Activated naive CD8-positive, alpha-beta T cell treated with anti-CD3 and anti-CD28 coated beads for 36 hours (primary cell): Measurements from ENCODE around the gene LCNL1. TPM values are rescaled to one million over a fixed set of nuclear protein-coding genes. Genes with fewer than 3 reads are reported as not detected.
A peak's percentile ranks its signal among the peaks of the same experiment; 100 is the strongest.

Experiments
- DNase-seq: peaks from one replicate; pipeline ENCODE4 v3.0.0; 2021
- H3K27ac Mint-ChIP-seq: one replicate; pipeline ENCODE4 v1.8.0; 2022; ENCODE audit warnings: mild to moderate bottlenecking, moderate library complexity, mixed read lengths
- H3K27me3 Mint-ChIP-seq: one replicate; pipeline ENCODE4 v1.8.0; 2022; ENCODE audit warnings: mild to moderate bottlenecking, mixed read lengths
- H3K36me3 Mint-ChIP-seq: one replicate; pipeline ENCODE4 v1.8.0; 2021; ENCODE audit warnings: mild to moderate bottlenecking, mixed read lengths
- H3K4me1 Mint-ChIP-seq: one replicate; pipeline ENCODE4 v1.8.0; 2021; ENCODE audit warnings: mixed read lengths
- H3K4me3 Mint-ChIP-seq: one replicate; pipeline ENCODE4 v1.8.0; 2022; ENCODE audit warnings: mild to moderate bottlenecking, moderate library complexity, mixed read lengths
- H3K9me3 Mint-ChIP-seq: one replicate; pipeline ENCODE4 v1.8.0; 2022; ENCODE audit warnings: mixed read lengths
- total RNA-seq, 2 experiments: library from RNA; stranded (reverse); gene quantifications; one replicate each; pipeline ENCODE4 v1.2.3, GENCODE V29; 2021

The LCNL1 gene
- total RNA-seq, 2 experiments from 2014 or later, result not detected

DNA sequence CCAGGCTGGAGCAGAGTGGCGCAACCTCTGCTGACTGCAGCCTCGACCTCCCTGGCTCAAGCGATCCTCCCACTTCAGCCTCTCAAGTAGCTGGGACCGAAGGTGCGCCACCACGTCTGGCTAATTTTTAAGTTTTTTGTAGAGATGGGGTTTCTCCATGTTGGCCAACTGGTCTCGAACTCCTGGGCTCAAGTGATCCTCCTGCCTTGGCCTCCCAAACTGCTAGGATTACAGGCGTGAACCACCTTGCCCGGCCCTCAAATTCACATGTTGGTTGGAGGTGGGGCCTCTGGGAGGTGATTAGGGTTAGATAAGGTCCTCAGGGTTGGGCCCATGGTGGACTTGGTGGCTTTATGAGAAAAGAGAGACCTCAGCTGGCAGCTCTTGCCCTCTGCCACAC lies 20.6 kb upstream of the LCNL1 start:
- H3K27me3 Mint-ChIP-seq, result no peaks in the 10 kb centered on the region
- H3K4me3 Mint-ChIP-seq, result no peak overlapping the region
- no peaks in the 10 kb centered on the region for H3K36me3 Mint-ChIP-seq
- no peak overlapping the region for H3K27ac Mint-ChIP-seq
- peaks cover 15% of the 10 kb centered on the region for H3K4me1 Mint-ChIP-seq
- no peak for DNase-seq
- no peaks in the 10 kb centered on the region for H3K9me3 Mint-ChIP-seq

DNA sequence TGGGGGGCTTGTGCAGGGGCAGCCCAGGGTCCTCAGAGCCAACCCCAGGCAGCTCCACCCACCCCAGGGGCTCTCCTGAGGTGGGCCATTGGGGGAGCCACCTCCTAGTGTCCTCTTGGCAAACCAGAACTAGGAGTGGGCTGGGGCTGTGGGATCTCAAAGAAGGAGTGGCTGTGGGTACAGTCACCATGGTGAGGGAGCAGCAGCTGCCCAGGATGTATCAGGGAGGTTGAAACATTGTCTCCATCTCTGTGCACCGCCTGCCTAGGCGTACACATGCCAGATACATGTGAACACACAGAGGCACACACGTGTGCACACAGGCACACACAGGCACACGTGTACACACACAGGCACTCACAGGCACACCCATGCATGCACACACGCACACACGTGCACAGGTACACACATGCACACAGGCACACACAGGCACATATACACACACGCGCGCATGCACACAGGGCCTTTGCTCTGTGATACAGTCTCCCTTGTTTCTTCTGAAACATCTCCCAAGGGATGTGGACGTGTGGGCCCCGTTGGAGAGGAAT lies 20.0 kb upstream of the LCNL1 start:
- no peak overlapping the region for H3K27ac Mint-ChIP-seq
- H3K27me3 Mint-ChIP-seq, result no peaks in the 10 kb centered on the region
- peaks cover 15% of the 10 kb centered on the region for H3K4me1 Mint-ChIP-seq
- DNase-seq, result no peak
- H3K9me3 Mint-ChIP-seq, result no peaks in the 10 kb centered on the region
- H3K36me3 Mint-ChIP-seq, result no peaks in the 10 kb centered on the region
- H3K4me3 Mint-ChIP-seq, result no peak overlapping the region

DNA sequence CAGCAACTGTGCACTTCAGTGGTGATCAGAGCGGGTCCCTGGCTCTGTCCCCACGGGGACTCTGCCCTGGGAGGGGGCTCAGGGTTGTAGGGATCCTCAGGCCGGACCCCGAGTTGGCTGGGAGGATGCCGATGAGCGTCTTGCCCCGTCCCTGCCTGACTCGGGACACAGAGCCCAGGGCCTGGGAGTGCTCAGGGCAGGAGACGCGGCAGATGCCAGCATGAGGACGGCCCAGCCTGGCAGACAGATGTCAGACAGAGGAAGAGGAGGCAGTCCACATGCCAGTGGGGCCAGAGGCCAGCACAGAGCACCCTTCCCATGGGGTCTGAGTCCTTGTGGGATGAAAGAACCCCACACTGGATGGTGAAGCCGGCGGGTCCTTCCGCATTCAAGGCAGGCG lies 19.5 kb upstream of the LCNL1 start:
- Mint-ChIP-seq H3K4me3 (no peak overlapping the region), H3K4me1 (peaks cover 15% of the 10 kb centered on the region)

DNA sequence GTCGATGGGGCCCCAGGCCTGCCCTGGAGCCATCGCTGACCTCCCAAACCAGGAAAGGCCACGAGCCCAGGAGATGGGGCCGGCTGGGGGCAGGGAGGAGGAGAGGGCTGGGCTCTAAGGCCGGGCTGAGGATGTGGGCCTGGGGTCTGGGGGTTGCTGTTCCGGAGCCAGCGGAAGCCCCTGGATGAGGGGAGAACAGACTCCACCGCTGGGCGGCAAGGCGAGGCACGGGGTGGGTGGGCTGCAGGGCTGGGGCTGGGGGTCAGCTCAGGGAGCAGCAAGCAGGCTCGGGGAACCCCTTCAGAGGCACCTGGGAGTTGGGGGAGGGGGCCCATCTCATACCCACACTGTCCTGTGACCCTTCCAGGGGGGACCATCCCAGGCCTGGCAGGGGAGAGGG lies 19.0 kb upstream of the LCNL1 start:
- H3K36me3 Mint-ChIP-seq, result no peaks in the 10 kb centered on the region
- no peaks in the 10 kb centered on the region for H3K9me3 Mint-ChIP-seq
- no peak overlapping the region for H3K4me3 Mint-ChIP-seq
- no peaks in the 10 kb centered on the region for H3K27me3 Mint-ChIP-seq
- peaks cover 15% of the 10 kb centered on the region for H3K4me1 Mint-ChIP-seq
- DNase-seq, result no peak
- H3K27ac Mint-ChIP-seq, result no peak overlapping the region

More for the DNA sequence above, 19.5 kb upstream of the LCNL1 start:
- H3K27ac Mint-ChIP-seq, result no peak overlapping the region
- H3K27me3 Mint-ChIP-seq, result no peaks in the 10 kb centered on the region
- no peak for DNase-seq
- H3K36me3 Mint-ChIP-seq, result no peaks in the 10 kb centered on the region
- no peaks in the 10 kb centered on the region for H3K9me3 Mint-ChIP-seq

DNA sequence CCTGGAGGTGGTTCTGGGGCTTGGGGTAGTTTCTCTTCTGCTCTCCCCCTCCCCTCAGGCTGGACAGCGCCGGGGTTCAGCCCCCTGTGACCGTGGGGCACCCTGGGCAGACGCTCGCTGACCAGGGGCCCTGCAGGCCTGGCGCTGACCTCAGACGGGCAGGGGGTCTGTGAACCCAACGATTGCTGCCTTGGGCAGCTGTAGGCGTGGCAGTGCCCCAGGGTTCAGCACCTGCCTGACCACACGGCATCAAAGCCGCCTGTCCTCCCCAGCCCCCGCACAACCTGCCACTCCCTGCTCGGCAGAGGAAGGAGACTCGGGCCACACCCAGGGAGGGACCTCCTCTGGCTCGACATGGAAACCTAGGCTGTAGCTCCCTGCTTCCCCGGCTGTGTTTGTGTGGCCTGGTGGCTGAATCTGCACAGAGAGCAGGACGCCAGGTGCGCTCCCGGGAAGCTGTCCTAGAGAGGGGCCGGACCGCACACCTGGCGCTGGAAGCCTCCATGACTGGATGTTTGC lies 18.6 kb upstream of the LCNL1 start:
- Mint-ChIP-seq H3K36me3 (no peaks in the 10 kb centered on the region), H3K27me3 (no peaks in the 10 kb centered on the region), H3K9me3 (no peaks in the 10 kb centered on the region), H3K4me3 (no peak overlapping the region), H3K27ac (no peak overlapping the region), H3K4me1 (peaks cover 15% of the 10 kb centered on the region)
- no peak for DNase-seq

DNA sequence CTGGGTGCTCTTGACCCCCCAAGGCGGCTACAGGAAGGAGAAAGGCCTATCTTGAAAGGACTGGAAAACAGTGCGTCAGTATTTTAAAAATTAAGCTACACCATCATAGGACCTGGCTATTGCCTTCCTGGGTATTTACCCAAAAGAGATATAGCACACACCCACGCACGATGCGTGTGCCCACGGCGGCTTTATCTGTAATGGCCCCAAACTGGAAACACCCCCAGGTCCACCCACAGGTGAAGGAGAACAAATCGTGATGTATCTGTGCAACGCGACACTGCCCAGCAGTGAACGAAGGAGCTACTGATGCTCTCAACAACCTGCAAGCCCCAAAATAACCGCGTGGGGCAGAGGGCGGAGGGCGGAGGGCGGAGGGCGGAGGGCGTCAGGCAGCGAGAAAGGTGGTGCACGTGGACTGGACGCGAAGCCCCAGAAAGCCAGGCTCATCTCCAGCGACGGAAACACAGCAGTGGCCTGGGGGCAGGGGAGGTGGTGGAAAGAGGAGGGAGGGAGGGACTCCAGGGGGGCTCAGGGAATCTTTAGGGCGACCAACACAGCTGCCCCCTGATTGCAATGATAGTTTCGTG lies 17.9 kb upstream of the LCNL1 start:
- no peak overlapping the region for H3K4me3 Mint-ChIP-seq
- DNase-seq, result no peak
- H3K27me3 Mint-ChIP-seq, result no peaks in the 10 kb centered on the region
- H3K27ac Mint-ChIP-seq, result no peak overlapping the region
- H3K4me1 Mint-ChIP-seq, result peaks cover 14% of the 10 kb centered on the region
- no peaks in the 10 kb centered on the region for H3K9me3 Mint-ChIP-seq
- H3K36me3 Mint-ChIP-seq, result no peaks in the 10 kb centered on the region

DNA sequence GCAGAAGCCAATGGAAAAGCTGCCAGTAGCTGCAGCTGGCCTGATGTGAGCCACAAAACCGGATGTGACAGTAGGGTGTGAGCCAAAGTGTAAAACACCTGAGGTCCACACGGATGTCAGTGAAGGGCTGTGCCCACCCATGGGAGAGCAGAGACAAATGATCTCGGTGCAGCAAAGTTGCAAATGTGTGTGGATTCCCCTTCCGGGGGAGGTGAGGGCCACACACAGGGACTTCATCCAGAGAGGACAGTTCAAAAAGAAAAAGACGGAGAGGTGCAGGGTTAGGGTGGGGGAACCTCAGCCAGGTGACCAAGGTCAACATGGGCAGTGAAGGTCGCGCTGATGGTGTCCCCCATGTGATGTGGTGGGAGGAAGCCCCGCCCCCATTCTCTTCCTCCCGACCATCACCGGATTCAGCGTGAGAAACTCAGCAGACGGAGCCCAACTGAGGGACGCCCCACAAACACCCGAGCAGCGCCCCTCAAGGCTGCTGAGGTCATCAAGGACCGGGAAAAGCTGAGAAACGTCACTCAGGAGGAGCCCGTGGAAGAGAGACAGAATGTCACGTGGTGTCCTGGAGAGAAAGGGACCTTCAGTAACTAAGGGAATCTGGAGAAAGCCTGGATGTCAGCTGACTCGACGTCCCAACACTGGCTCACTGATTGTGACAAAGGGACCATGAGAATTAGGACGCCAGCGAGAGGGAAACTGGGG lies 16.9 kb upstream of the LCNL1 start:
- peak overlapping the region; percentile 28 for H3K27ac Mint-ChIP-seq
- H3K4me1 Mint-ChIP-seq, result peaks cover 10% of the 10 kb centered on the region
- DNase-seq, result no peak
- H3K4me3 Mint-ChIP-seq, result peak overlapping the region; percentile 55
- H3K9me3 Mint-ChIP-seq, result no peaks in the 10 kb centered on the region
- H3K27me3 Mint-ChIP-seq, result no peaks in the 10 kb centered on the region
- no peaks in the 10 kb centered on the region for H3K36me3 Mint-ChIP-seq

DNA sequence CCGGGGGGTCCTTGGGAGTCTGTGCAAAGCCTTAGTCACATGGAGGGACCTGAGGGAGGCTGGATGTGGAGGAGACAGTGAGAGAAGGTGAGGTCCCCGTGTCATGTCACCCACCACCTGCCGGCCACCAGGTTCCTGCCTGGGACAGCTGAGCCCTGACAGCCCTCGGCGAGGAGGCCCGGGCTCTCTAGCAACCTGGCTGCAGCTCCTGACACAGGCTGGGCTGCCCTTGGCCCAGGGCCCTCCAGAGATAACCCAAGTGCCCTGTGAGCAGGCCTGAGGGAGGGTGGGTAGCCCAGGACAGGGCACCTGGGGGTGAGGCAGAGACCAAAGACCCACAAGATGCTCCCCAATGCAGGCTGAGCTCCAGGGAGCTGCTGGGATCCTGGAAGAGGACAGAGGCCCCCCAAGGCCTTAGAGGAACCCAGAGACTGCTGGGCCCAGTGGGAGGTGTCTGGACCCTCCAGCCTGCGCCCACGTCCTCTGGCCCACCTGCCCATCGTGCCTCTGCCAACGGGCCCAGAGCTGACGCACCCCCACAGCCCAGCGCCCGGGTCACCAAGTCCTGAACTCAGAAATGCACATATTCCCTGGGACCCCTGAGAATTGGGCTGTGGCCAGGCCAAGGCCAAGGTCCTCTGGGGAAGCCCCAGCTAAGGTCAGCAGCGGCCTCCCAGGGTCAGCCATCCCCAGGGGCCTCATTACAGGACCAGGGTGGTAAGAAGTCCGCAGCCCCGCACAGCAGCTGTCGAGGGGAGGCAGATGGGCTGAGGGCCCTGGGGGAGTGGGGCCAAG lies 14.3 kb upstream of the LCNL1 start:
- DNase-seq, result no peak
- Mint-ChIP-seq H3K9me3 (no peaks in the 10 kb centered on the region), H3K27me3 (no peaks in the 10 kb centered on the region), H3K4me3 (no peak overlapping the region), H3K27ac (no peak overlapping the region), H3K4me1 (peaks cover 10% of the 10 kb centered on the region), H3K36me3 (no peaks in the 10 kb centered on the region)

DNA sequence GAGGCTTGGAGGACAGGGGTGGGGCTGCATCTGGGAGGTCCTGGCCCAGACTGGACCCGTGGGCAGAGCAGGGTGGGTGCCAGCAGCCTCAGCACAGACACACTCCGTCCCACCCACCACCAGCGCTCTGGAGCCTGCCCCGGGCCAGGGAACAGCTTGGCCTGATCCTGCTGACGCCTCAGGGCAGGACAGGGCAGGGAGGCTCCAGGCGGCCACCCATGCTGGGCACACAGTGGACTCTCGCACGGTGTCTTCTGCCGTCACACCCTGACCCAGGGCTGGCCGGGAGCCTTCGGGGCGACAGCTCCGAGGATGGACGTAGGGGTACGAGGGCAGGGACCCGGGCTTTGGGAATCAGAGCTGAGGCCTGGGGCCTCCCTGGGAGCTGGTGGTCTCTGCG lies 13.6 kb upstream of the LCNL1 start:
- Mint-ChIP-seq H3K4me3 (no peak overlapping the region), H3K36me3 (no peaks in the 10 kb centered on the region), H3K27me3 (no peaks in the 10 kb centered on the region), H3K9me3 (no peaks in the 10 kb centered on the region), H3K4me1 (peaks cover 10% of the 10 kb centered on the region), H3K27ac (no peak overlapping the region)
- DNase-seq, result no peak

DNA sequence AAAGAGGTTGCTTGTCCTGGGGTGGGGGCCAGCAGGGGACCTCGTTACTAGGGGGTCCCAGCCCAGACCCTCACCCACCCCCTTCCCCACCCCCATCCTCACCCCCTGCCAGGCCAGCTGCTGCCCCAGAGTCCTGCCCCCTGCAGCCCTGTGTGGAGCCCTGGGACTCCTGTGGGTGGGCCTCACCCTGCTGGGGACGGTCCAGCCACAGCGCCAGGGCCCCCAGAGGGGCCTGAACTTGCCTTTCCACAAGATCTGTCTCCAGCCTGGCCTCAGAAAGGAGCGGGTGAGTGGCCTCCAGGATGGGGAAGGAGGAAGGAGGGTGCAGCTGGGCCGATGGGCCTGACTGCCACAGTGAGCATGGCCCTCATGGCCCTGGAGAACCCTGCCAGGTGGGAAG lies 13.0 kb upstream of the LCNL1 start:
- no peak overlapping the region for H3K4me3 Mint-ChIP-seq
- H3K4me1 Mint-ChIP-seq, result peaks cover 10% of the 10 kb centered on the region
- no peaks in the 10 kb centered on the region for H3K36me3 Mint-ChIP-seq
- H3K27me3 Mint-ChIP-seq, result no peaks in the 10 kb centered on the region
- no peak overlapping the region for H3K27ac Mint-ChIP-seq
- no peak for DNase-seq
- H3K9me3 Mint-ChIP-seq, result no peaks in the 10 kb centered on the region

DNA sequence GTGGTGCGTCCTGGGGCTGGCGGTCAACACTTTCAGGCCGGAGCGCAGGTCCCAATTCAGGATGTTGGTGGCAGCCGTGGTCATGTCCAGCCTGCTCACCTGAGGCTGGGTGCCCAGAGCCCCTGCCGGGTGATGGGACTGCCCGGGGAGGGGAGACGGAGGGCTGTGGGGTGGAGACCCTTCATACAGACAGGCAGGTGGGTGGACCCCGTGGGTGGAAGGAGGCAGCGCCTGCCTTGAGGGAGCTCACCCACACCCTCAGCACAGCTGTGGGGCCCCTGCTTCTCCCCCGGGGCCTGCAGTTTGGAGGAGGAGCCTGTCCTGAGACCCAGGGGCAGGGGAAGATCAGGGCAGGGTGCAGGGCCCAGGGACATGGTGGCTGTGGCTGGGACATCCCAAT lies 12.4 kb upstream of the LCNL1 start:
- H3K27ac Mint-ChIP-seq, result no peak overlapping the region
- no peaks in the 10 kb centered on the region for H3K36me3 Mint-ChIP-seq
- H3K4me1 Mint-ChIP-seq, result peaks cover 13% of the 10 kb centered on the region
- no peak for DNase-seq
- H3K9me3 Mint-ChIP-seq, result no peaks in the 10 kb centered on the region
- H3K27me3 Mint-ChIP-seq, result no peaks in the 10 kb centered on the region
- H3K4me3 Mint-ChIP-seq, result no peak overlapping the region

DNA sequence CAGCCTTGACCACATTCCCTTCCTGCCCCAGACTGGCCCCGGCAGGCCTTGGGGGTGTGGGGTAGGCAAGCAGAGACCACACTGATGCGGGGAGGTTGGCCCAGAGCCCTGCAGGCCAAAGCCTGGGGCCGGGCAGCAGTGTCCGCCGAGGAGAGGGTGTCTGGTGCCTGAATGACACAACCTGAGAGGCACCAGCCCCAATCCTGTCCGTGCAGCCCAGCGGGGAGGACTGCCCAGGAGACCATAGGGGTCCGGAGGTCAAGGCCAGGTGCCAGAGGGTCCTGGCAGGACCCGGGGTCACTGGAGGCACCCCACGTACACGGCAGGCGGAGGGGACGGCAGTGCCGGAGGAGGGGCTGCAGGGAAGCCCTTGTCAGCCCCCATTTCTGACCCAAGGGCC lies 11.0 kb upstream of the LCNL1 start:
- peaks cover 3% of the 10 kb centered on the region for H3K27me3 Mint-ChIP-seq
- no peak overlapping the region for H3K4me3 Mint-ChIP-seq
- no peaks in the 10 kb centered on the region for H3K9me3 Mint-ChIP-seq
- H3K4me1 Mint-ChIP-seq, result peaks cover 10% of the 10 kb centered on the region
- no peak for DNase-seq
- no peak overlapping the region for H3K27ac Mint-ChIP-seq
- no peaks in the 10 kb centered on the region for H3K36me3 Mint-ChIP-seq

DNA sequence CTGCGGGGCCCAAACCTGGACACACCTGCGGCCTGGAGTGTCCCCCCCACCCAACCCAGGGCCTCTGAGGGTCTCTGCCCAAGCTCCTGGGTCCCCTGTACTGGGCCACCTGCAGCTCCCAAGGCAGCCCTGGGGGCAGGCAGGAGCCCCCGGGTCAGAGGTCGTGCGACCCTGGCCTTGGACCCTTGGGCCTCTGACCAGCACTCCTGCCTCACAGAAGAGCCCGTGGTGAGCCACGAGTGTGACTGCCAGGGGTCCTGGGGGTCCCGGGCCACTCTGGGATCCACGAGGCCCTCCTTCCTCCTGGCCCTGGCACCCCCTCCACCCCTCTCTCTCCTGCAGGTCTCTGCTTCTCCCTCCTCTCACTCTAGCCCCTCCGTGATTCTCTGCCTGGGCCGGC lies 10.5 kb upstream of the LCNL1 start:
- no peak overlapping the region for H3K4me3 Mint-ChIP-seq
- peaks cover 10% of the 10 kb centered on the region for H3K4me1 Mint-ChIP-seq
- peaks cover 3% of the 10 kb centered on the region for H3K27me3 Mint-ChIP-seq
- no peak overlapping the region for H3K27ac Mint-ChIP-seq
- no peaks in the 10 kb centered on the region for H3K9me3 Mint-ChIP-seq
- no peaks in the 10 kb centered on the region for H3K36me3 Mint-ChIP-seq
- DNase-seq, result no peak

DNA sequence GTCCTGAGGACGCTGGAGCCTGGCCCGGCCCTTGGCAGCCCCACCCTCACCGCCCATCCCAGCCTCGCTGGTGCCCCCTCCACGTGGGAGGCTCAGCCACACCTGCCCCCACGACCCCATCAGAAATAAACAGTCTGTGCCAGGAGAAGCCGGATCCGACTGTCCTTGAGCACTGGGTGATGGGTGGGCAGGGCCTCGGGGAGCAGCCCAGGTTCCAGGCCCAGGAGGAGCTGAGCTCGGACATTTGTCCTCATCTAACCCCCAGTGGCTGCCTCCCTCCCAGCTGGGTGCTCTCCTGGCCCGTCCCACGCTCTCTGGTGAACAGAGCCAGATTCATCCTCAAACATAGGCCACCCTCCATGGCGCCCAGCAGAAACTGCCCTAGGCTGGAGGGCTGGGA lies 10.1 kb upstream of the LCNL1 start:
- peaks cover 3% of the 10 kb centered on the region for H3K27me3 Mint-ChIP-seq
- no peak for DNase-seq
- H3K4me3 Mint-ChIP-seq, result no peak overlapping the region
- H3K36me3 Mint-ChIP-seq, result no peaks in the 10 kb centered on the region
- no peaks in the 10 kb centered on the region for H3K9me3 Mint-ChIP-seq
- peaks cover 10% of the 10 kb centered on the region for H3K4me1 Mint-ChIP-seq
- no peak overlapping the region for H3K27ac Mint-ChIP-seq
